CD14-positive monocyte (primary cell): Measurements from ENCODE around the gene DCLRE1B. TPM values are rescaled to one million over a fixed set of nuclear protein-coding genes. Genes with fewer than 3 reads are reported as not detected.
A peak's percentile ranks its signal among the peaks of the same experiment; 100 is the strongest.

ENCODE experiments used
- DNase-seq, 3 donors: peaks; one replicate each; pipeline ENCODE4 v3.0.0-alpha.2; 2011 to 2022
- H2AFZ ChIP-seq: 2 replicates; pipeline ENCODE4 v1.6.0; 2012; ENCODE audit warnings: mild to moderate bottlenecking, low read depth, low read length, inconsistent platforms; ENCODE audit not compliant: insufficient read depth, poor library complexity, severe bottlenecking
- H3K27ac ChIP-seq, 2 donors: 1 replicate in 1 of 2; 2 replicates in 1 of 2; pipeline ENCODE4 v1.5.1; 2012 to 2013; ENCODE audit warnings: low read length in 2 of 2, control low read depth in 1 of 2, inconsistent platforms in 1 of 2, low read depth in 1 of 2, mild to moderate bottlenecking in 1 of 2
- H3K27me3 ChIP-seq, 2 donors: one replicate each; pipeline versions ENCODE4 v1.6.0 to v1.6.1; 2011 to 2013; ENCODE audit warnings: low read length in 2 of 2; ENCODE audit not compliant: control insufficient read depth in 2 of 2, insufficient read depth in 2 of 2
- H3K36me3 ChIP-seq, 2 donors: replicated peaks in 1 of 2; 1 replicate in 1 of 2; 2 replicates in 1 of 2; pipeline versions ENCODE4 v1.5.1 to v1.6.1; 2012 to 2013; ENCODE audit warnings: low read length in 2 of 2, control low read depth in 1 of 2, inconsistent platforms in 1 of 2, mild to moderate bottlenecking in 1 of 2; ENCODE audit not compliant: insufficient read depth in 2 of 2, control insufficient read depth in 1 of 2
- H3K4me1 ChIP-seq, 2 donors: 1 replicate in 1 of 2; 2 replicates in 1 of 2; pipeline versions ENCODE4 v1.5.1 to v1.6.1; 2012 to 2013; ENCODE audit warnings: low read length in 2 of 2, control low read depth in 1 of 2, inconsistent platforms in 1 of 2, mild to moderate bottlenecking in 1 of 2, moderate library complexity in 1 of 2; ENCODE audit not compliant: insufficient read depth in 2 of 2, control insufficient read depth in 1 of 2
- H3K4me2 ChIP-seq: replicated peaks from 2 replicates; pipeline ENCODE3; 2012; ENCODE audit warnings: low read length, moderate library complexity, mild to moderate bottlenecking; ENCODE audit not compliant: poor library complexity, severe bottlenecking; ENCODE audit errors: extremely low read depth
- H3K4me3 ChIP-seq, 3 experiments: fragments of 200-600 bp in 1 of 3; sonication (generic) in 1 of 3; replicated peaks in 1 of 3; 1 replicate in 2 of 3; 2 replicates in 1 of 3; pipeline ENCODE4 v1.5.1; 2011 to 2013; ENCODE audit warnings: low read length in 3 of 3, mild to moderate bottlenecking in 3 of 3, control low read depth in 2 of 3, low read depth in 2 of 3, inconsistent platforms in 1 of 3, moderate library complexity in 1 of 3
- H3K79me2 ChIP-seq: 2 replicates; pipeline ENCODE4 v1.6.0; 2012; ENCODE audit warnings: mild to moderate bottlenecking, control low read depth, inconsistent platforms, low read length, moderate library complexity; ENCODE audit not compliant: insufficient read depth
- H3K9ac ChIP-seq: 2 replicates; pipeline ENCODE4 v1.6.0; 2017; ENCODE audit warnings: low read length, mild to moderate bottlenecking; ENCODE audit not compliant: insufficient read depth, poor library complexity, severe bottlenecking
- H3K9me3 ChIP-seq, 2 donors: replicated peaks in 1 of 2; 1 replicate in 1 of 2; 2 replicates in 1 of 2; pipeline versions ENCODE4 v1.5.1 to v1.6.1; 2012 to 2013; ENCODE audit warnings: low read length in 2 of 2, control low read depth in 1 of 2; ENCODE audit not compliant: control insufficient read depth in 1 of 2, insufficient read depth in 1 of 2
- H4K20me1 ChIP-seq: 2 replicates; pipeline ENCODE4 v1.6.0; 2012; ENCODE audit warnings: mild to moderate bottlenecking, low read length, control low read depth, moderate library complexity; ENCODE audit not compliant: insufficient read depth
- H3K27ac Mint-ChIP-seq, 7 donors: one replicate each; pipeline ENCODE4 v1.8.0; 2020; ENCODE audit warnings: mild to moderate bottlenecking in 7 of 7, mixed read lengths in 7 of 7, moderate library complexity in 6 of 7, inconsistent platforms in 2 of 7
- H3K27me3 Mint-ChIP-seq, 3 donors: one replicate each; pipeline ENCODE4 v1.8.0; 2021 to 2022; ENCODE audit warnings: low read depth in 3 of 3, mild to moderate bottlenecking in 3 of 3, mixed read lengths in 3 of 3, moderate library complexity in 3 of 3, inconsistent platforms in 1 of 3
- H3K36me3 Mint-ChIP-seq, 2 donors: one replicate each; pipeline ENCODE4 v1.8.0; 2020; ENCODE audit warnings: mixed read lengths in 2 of 2, inconsistent platforms in 1 of 2, mild to moderate bottlenecking in 1 of 2
- H3K4me1 Mint-ChIP-seq: one replicate; pipeline ENCODE4 v1.8.0; 2020; ENCODE audit warnings: mild to moderate bottlenecking, mixed read lengths
- H3K4me3 Mint-ChIP-seq, 2 donors: one replicate each; pipeline ENCODE4 v1.8.0; 2020; ENCODE audit warnings: mild to moderate bottlenecking in 2 of 2, mixed read lengths in 2 of 2, moderate library complexity in 1 of 2
- H3K9me3 Mint-ChIP-seq, 7 donors: one replicate each; pipeline ENCODE4 v1.8.0; 2020 to 2022; ENCODE audit warnings: mixed read lengths in 7 of 7, mild to moderate bottlenecking in 6 of 7, moderate library complexity in 6 of 7, inconsistent platforms in 2 of 7
- WGBS: methylation state at CpG from one replicate; pipeline ENCODE4 v1.1.5; 2013; ENCODE audit warnings: missing lambda C conversion rate; ENCODE audit not compliant: insufficient coverage; 5-methylcytosine and 5-hydroxymethylcytosine counted together
- intact Hi-C, 2 donors: fragments of 100-400 bp; cut with micrococcal nuclease; formaldehyde crosslinking; loops; one replicate each; pipeline versions ENCODE4 v1.15.0 to v1.15.1; 2023
- polyA plus RNA-seq, 3 donors: library from polyadenylated mRNA; depleted of rRNA in 1 of 3; unstranded in 2 of 3; stranded (reverse) in 1 of 3; fragments of 300-500 nt in 2 of 3; fragments of >200 nt in 1 of 3; fragmentation: Illumina TruSeq in 2 of 3; gene quantifications; 1 replicate in 2 of 3; 2 replicates in 1 of 3; pipeline ENCODE4 v1.2.3, GENCODE V29; 2012 to 2021
- TF ChIP-seq, protein P1 (sequence below): fragments of 200-600 bp; IDR thresholded peaks from one replicate; pipeline ENCODE4 v1.8.0; 2022; ENCODE audit warnings: antibody characterized with exemption, mild to moderate bottlenecking

DCLRE1B gene
- polyA plus RNA-seq, 3 donors: 3.0 to 5.7 (median 4.5) TPM

DNA sequence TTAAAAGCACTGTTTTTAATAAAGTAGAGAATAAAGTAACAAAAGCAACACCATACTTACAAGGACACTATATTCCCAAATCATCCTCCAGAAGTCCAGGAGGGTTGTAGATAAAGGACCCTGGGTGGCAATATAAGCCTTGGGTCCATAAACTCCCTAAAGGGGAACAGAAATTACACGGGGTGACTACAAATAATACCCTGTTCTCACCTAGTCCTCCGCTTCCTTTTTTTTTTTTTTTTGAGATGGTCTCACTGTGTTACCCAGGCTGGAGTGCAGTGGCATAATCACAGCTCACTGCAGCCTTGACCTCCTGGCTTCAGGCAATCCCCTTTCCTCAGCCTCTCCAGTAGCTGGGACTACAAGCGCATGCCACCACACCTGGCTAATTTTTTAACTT is 46.7 kb upstream of the DCLRE1B start:
- DNase-seq: peak in 2 of 3 donors; percentile 46 to 53
- Histone ChIP-seq H3K27me3 (no peaks in the 10 kb centered on the region), H3K4me2 (no peak overlapping the region), H4K20me1 (no peaks in the 10 kb centered on the region), H3K4me1 (peaks cover 72 to 90% of the 10 kb centered on the region in 2 donors), H3K36me3 (peaks cover 0 to 32% of the 10 kb centered on the region in 2 donors), H3K9ac (no peak overlapping the region), H2AFZ (no peak overlapping the region), H3K9me3 (no peaks in the 10 kb centered on the region), H3K27ac (peak overlapping the region; percentile 60 to 73), H3K79me2 (peaks cover 61% of the 10 kb centered on the region), H3K4me3 (peak overlapping the region in 1 of 3 experiments; percentile 3)
- TF ChIP-seq, protein P1, sequence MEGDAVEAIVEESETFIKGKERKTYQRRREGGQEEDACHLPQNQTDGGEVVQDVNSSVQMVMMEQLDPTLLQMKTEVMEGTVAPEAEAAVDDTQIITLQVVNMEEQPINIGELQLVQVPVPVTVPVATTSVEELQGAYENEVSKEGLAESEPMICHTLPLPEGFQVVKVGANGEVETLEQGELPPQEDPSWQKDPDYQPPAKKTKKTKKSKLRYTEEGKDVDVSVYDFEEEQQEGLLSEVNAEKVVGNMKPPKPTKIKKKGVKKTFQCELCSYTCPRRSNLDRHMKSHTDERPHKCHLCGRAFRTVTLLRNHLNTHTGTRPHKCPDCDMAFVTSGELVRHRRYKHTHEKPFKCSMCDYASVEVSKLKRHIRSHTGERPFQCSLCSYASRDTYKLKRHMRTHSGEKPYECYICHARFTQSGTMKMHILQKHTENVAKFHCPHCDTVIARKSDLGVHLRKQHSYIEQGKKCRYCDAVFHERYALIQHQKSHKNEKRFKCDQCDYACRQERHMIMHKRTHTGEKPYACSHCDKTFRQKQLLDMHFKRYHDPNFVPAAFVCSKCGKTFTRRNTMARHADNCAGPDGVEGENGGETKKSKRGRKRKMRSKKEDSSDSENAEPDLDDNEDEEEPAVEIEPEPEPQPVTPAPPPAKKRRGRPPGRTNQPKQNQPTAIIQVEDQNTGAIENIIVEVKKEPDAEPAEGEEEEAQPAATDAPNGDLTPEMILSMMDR: no peak
- 0% methylated on average over 2 of the region's 3 CpGs for WGBS
- peak overlapping the region; percentile 79 to 93 (median 90) for H3K27ac Mint-ChIP-seq
- H3K4me1 Mint-ChIP-seq: peaks cover 85% of the 10 kb centered on the region
- H3K4me3 Mint-ChIP-seq: no peak overlapping the region
- intact Hi-C loops: loop anchor here in 1 of 2 donors (5.0 kb wide), 1 partner anchor 49 kb away; the partner anchor contains the start of gene DCLRE1B
- no peaks in the 10 kb centered on the region for H3K9me3 Mint-ChIP-seq
- H3K36me3 Mint-ChIP-seq: peaks cover 26 to 39% of the 10 kb centered on the region in 2 donors
- peaks cover 0 to 2% (median 0%) of the 10 kb centered on the region in 3 donors for H3K27me3 Mint-ChIP-seq

GRCh38 chr1:113858982-113859381 is 46.1 kb upstream of the DCLRE1B start:
- peak overlapping the region; percentile 4 for H2AFZ ChIP-seq
- intact Hi-C loops: loop anchor here in 1 of 2 donors (5.0 kb wide), 1 partner anchor 48 kb away; the partner anchor contains the start of gene DCLRE1B

More at GRCh38 chr1:113858982-113859381, 46.1 kb upstream of the DCLRE1B start:
- TF ChIP-seq, protein P1: no peak
- no peak for DNase-seq
- Histone ChIP-seq H3K36me3 (peaks cover 0 to 33% of the 10 kb centered on the region in 2 donors), H3K4me2 (peak overlapping the region; percentile 65), H3K9ac (no peak overlapping the region), H3K27me3 (no peaks in the 10 kb centered on the region), H4K20me1 (no peaks in the 10 kb centered on the region), H3K4me1 (peaks cover 72 to 90% of the 10 kb centered on the region in 2 donors), H3K79me2 (peaks cover 66% of the 10 kb centered on the region), H3K9me3 (no peaks in the 10 kb centered on the region), H3K4me3 (peak overlapping the region in 1 of 3 experiments; percentile 61), H3K27ac (peak overlapping the region; percentile 39 to 73)
- no CpG with 5 or more reads among the region's 1 CpG for WGBS
- Mint-ChIP-seq H3K4me1 (peaks cover 85% of the 10 kb centered on the region), H3K27me3 (peaks cover 0 to 2% (median 0%) of the 10 kb centered on the region in 3 donors), H3K9me3 (no peaks in the 10 kb centered on the region), H3K4me3 (peak overlapping the region in 1 of 2 donors; percentile 76), H3K36me3 (peaks cover 29 to 40% of the 10 kb centered on the region in 2 donors), H3K27ac (peak overlapping the region; percentile 79 to 93 (median 90))
